PC-3 (cell line): Measurements from ENCODE around the gene GIPC2. TPM values are rescaled to one million over a fixed set of nuclear protein-coding genes. Genes with fewer than 3 reads are reported as not detected.

Source experiments
- ATAC-seq: fragments of 200-7000 bp; cut with Tn5 transposase; 2 replicates; pipeline ENCODE4 v1.9.1; 2020; ENCODE audit warnings: mild to moderate bottlenecking, moderate library complexity
- BruUV-seq: library from RNA; stranded (reverse); fragments of 400-500 nt; replicated peaks from 2 replicates; lab custom pipeline; 2021; lab: Mats Ljungman, UMichigan
- CTCF ChIA-PET: fragments of 300-600 bp; sonication (Branson Sonifier 250); formaldehyde crosslinking; loops from one replicate; lab custom pipeline; 2022; ENCODE audit warnings: antibody characterized with exemption; lab: Charles Lee
- POLR2A ChIA-PET: fragments of 300-600 bp; sonication (Branson Sonifier 250); formaldehyde crosslinking; loops from one replicate; lab custom pipeline; 2022; ENCODE audit warnings: antibody characterized with exemption; ENCODE audit not compliant: unreplicated experiment; lab: Charles Lee
- DNase-seq: peaks from one replicate; pipeline ENCODE4 v3.0.0-alpha.2; 2015
- H2AFZ ChIP-seq: fragments of 300-600 bp; sonication (generic); 2 replicates; pipeline ENCODE4 v1.6.0; 2016; ENCODE audit warnings: antibody characterized with exemption, low read length
- H3F3A ChIP-seq: fragments of 300-600 bp; sonication (generic); one replicate; pipeline ENCODE4 v1.6.0; 2017; ENCODE audit warnings: antibody characterized with exemption, low read length, control low read depth, mild to moderate bottlenecking; ENCODE audit not compliant: unreplicated experiment
- H3K27ac ChIP-seq: fragments of 300-600 bp; sonication (generic); 2 replicates; pipeline ENCODE4 v1.5.1; 2016; ENCODE audit warnings: mild to moderate bottlenecking, low read length
- H3K27me3 ChIP-seq: fragments of 300-600 bp; sonication (generic); 2 replicates; pipeline ENCODE4 v1.6.1; 2016; ENCODE audit warnings: low read length, mixed read lengths
- H3K36me3 ChIP-seq: fragments of 300-600 bp; sonication (generic); 2 replicates; pipeline ENCODE4 v1.6.1; 2016; ENCODE audit warnings: low read depth, mixed run types, low read length, mixed read lengths
- H3K4me1 ChIP-seq: fragments of 300-600 bp; sonication (generic); 2 replicates; pipeline ENCODE4 v1.5.1; 2016; ENCODE audit warnings: low read length; ENCODE audit not compliant: insufficient read depth
- H3K4me2 ChIP-seq: fragments of 300-600 bp; sonication (generic); 2 replicates; pipeline ENCODE4 v1.6.0; 2016; ENCODE audit warnings: low read length
- H3K4me3 ChIP-seq: fragments of 300-600 bp; sonication (generic); 2 replicates; pipeline ENCODE4 v1.5.1; 2016; ENCODE audit warnings: mild to moderate bottlenecking, low read length, mixed read lengths
- H3K79me2 ChIP-seq: fragments of 300-600 bp; sonication (generic); 2 replicates; pipeline ENCODE4 v1.6.1; 2017; ENCODE audit warnings: low read length, mixed read lengths
- H3K9ac ChIP-seq: fragments of 300-600 bp; sonication (generic); 2 replicates; pipeline ENCODE4 v1.6.0; 2016; ENCODE audit warnings: mild to moderate bottlenecking, low read length
- H3K9me2 ChIP-seq: fragments of 300-600 bp; sonication (generic); replicated peaks from 2 replicates; pipeline ENCODE4 v1.6.1; 2016; ENCODE audit warnings: mixed run types, low read length, mixed read lengths
- H3K9me3 ChIP-seq: fragments of 300-600 bp; sonication (generic); 2 replicates; pipeline ENCODE4 v1.6.1; 2016; ENCODE audit warnings: low read length, mixed read lengths
- H4K20me1 ChIP-seq: fragments of 300-600 bp; sonication (generic); 2 replicates; pipeline ENCODE4 v1.6.1; 2016; ENCODE audit warnings: low read length, mixed read lengths
- EZH2 ChIP-seq: fragments of 300-600 bp; sonication (generic); IDR thresholded peaks from one replicate; pipeline ENCODE4 v1.6.1; 2017; ENCODE audit warnings: antibody characterized with exemption, mild to moderate bottlenecking, low read length; ENCODE audit not compliant: unreplicated experiment
- EZH2phosphoT487 ChIP-seq: fragments of 300-600 bp; sonication (generic); IDR thresholded peaks from 2 replicates; pipeline ENCODE4 v1.6.1; 2018; ENCODE audit warnings: mild to moderate bottlenecking, antibody characterized with exemption, low read length, borderline replicate concordance
- intact Hi-C: fragments of 100-400 bp; cut with micrococcal nuclease; formaldehyde crosslinking; loops from 2 replicates; pipeline ENCODE4 v1.9.0; 2023
- total RNA-seq: library from RNA; depleted of rRNA; stranded (reverse); fragments of >200 nt; gene quantifications from 2 replicates; pipeline ENCODE4 v1.2.3, GENCODE V29; 2014
- TF ChIP-seq, protein P1 (sequence below): fragments of 300-600 bp; sonication (generic); conservative IDR thresholded peaks from 2 replicates; pipeline ENCODE4 v1.5.1; 2017; ENCODE audit warnings: antibody characterized with exemption, low read depth, mild to moderate bottlenecking, low read length

GIPC2 gene
- total RNA-seq, 1 experiment from 2014 or later: not detected

DNA sequence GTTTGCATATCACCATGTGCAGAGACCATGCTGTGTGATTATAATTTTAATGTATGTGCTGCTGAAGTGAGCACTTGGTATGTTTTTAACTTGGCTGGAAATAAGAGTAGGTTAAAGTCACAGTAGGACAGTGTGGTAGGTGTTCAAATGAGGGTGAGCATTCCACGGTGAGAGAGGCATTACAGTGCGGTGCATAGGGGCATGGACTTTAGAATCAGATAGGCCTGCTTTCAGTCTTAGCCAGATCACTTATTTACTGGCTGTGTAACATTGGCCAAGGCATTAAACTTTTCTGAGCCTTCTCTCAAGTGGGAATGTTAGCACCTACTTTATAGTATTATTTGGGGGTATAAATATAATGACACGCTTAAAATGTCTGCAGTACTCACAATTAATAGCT is 43.2 kb downstream of the GIPC2 start:
- Histone ChIP-seq H3K79me2 (no peaks in the 10 kb centered on the region), H3K9me2 (no peaks in the 10 kb centered on the region), H3K4me2 (no peak overlapping the region), H3K4me3 (no peak overlapping the region), H3K27ac (no peak overlapping the region), H4K20me1 (no peaks in the 10 kb centered on the region), H3F3A (no peaks in the 10 kb centered on the region), H2AFZ (no peak overlapping the region), H3K9me3 (peaks cover 9% of the 10 kb centered on the region; the same call in 1 of the 2 replicates), H3K4me1 (peaks cover 20% of the 10 kb centered on the region), H3K9ac (no peak overlapping the region), H3K36me3 (no peaks in the 10 kb centered on the region), H3K27me3 (no peaks in the 10 kb centered on the region)
- ChIA-PET POLR2A (interaction anchor here (0.6 kb wide), 1 partner anchor 18 kb away, joined by 6 read pairs; no protein-coding TSS in a partner anchor), CTCF (no interaction called here)
- ATAC-seq (peak; percentile 11; the same call in 1 of the 2 replicates), DNase-seq (no peak)
- intact Hi-C loops: no loop called here
- BruUV-seq: no TSS peak
- TF ChIP-seq EZH2: no peak
- TF ChIP-seq, protein P1, sequence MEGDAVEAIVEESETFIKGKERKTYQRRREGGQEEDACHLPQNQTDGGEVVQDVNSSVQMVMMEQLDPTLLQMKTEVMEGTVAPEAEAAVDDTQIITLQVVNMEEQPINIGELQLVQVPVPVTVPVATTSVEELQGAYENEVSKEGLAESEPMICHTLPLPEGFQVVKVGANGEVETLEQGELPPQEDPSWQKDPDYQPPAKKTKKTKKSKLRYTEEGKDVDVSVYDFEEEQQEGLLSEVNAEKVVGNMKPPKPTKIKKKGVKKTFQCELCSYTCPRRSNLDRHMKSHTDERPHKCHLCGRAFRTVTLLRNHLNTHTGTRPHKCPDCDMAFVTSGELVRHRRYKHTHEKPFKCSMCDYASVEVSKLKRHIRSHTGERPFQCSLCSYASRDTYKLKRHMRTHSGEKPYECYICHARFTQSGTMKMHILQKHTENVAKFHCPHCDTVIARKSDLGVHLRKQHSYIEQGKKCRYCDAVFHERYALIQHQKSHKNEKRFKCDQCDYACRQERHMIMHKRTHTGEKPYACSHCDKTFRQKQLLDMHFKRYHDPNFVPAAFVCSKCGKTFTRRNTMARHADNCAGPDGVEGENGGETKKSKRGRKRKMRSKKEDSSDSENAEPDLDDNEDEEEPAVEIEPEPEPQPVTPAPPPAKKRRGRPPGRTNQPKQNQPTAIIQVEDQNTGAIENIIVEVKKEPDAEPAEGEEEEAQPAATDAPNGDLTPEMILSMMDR: no peak
- no peak for TF ChIP-seq EZH2phosphoT487

DNA sequence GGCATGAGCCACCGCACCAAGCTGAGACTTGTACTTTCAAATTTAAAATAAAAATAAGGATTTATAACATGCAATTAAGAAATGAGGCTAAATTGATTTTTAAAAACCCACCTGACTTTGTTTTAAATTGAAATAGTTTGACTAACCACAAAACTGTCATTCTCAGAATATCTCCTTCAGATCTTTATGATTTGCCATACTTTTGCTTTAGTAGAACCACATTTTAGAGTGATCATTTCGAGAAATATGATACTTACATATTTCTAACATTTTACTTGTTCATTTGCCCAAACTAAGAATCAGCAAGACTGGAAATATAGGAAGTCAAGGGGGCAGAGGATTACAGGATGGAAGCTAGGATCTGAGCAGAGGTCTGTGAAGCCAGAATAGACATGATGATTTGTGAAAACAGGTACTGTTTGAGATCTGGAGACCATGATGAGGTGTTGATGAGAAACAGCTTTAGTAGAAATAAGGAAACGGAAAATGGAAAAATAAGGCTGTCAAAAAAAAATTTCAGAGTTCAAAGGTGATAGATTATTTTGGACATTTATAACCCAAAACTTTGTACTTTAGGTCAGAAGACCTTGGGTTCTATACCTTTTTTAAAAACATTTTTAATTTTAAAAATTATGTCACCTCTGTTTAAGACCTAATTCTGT is 44.8 kb downstream of the GIPC2 start:
- peaks cover 20% of the 10 kb centered on the region for H3K4me1 ChIP-seq
- H3K9ac ChIP-seq: no peak overlapping the region
- no peak overlapping the region for H3K4me3 ChIP-seq
- H3K4me2 ChIP-seq: no peak overlapping the region
- no peaks in the 10 kb centered on the region for H3K9me2 ChIP-seq
- intact Hi-C loops: no loop called here
- DNase-seq: no peak
- H3K27me3 ChIP-seq: no peaks in the 10 kb centered on the region
- H3K79me2 ChIP-seq: no peaks in the 10 kb centered on the region
- H4K20me1 ChIP-seq: no peaks in the 10 kb centered on the region
- H3K27ac ChIP-seq: no peak overlapping the region
- no peaks in the 10 kb centered on the region for H3K36me3 ChIP-seq
- POLR2A ChIA-PET: interaction anchor here (0.7 to 0.8 kb wide), 2 partner anchors 86 to 87 kb away, joined by 3 read pairs; partner anchors contain the start of gene DNAJB4
- H3F3A ChIP-seq: no peaks in the 10 kb centered on the region
- no TSS peak for BruUV-seq
- no peak for ATAC-seq
- H2AFZ ChIP-seq: no peak overlapping the region
- H3K9me3 ChIP-seq: peaks cover 9% of the 10 kb centered on the region; the same call in 1 of the 2 replicates
- TF ChIP-seq EZH2: no peak
- TF ChIP-seq, protein P1: no peak
- TF ChIP-seq EZH2phosphoT487: no peak
- CTCF ChIA-PET: no interaction called here

DNA sequence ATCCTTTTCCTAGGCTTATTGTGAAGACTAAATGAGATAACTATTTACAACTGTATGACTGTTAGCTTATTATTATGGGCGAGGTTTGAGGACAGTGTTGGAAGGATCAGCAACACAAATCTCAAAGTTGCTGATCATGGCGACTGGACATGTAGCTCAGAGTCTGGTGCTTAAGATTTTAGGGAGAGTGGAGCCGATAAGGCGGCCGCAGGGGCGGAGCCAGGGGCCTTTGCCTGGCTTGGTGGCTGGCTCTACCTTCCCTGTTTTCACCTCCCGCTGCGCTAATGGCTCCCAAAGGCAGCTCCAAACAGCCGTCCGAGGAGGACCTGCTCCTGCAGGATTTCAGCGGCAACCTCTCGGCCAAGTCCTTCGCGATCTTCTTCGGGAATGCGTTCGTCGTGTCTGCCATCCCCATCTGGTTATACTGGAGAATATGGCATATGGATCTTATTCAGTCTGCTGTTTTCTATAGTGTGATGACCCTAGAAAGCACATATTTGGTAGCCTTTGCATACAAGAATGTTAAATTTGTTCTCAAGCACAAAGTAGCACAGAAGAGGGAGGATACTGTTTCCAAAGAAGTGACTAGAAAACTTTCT is 45.5 kb downstream of the GIPC2 start:
- DNase-seq (no peak), ATAC-seq (no peak)
- Histone ChIP-seq H3K27me3 (no peaks in the 10 kb centered on the region), H3K4me3 (no peak overlapping the region), H3F3A (no peaks in the 10 kb centered on the region), H3K9me3 (peaks cover 6% of the 10 kb centered on the region; the same call in 1 of the 2 replicates), H3K36me3 (no peaks in the 10 kb centered on the region), H2AFZ (no peak overlapping the region), H3K79me2 (no peaks in the 10 kb centered on the region), H3K4me1 (peaks cover 20% of the 10 kb centered on the region), H3K27ac (no peak overlapping the region), H4K20me1 (no peaks in the 10 kb centered on the region), H3K9ac (no peak overlapping the region), H3K4me2 (no peak overlapping the region), H3K9me2 (no peaks in the 10 kb centered on the region)
- TF ChIP-seq, protein P1: no peak
- TF ChIP-seq EZH2: no peak
- BruUV-seq: no TSS peak
- CTCF ChIA-PET: no interaction called here
- intact Hi-C loops: no loop called here
- POLR2A ChIA-PET: interaction anchor here (0.7 to 0.8 kb wide), 2 partner anchors 87 to 88 kb away, joined by 3 read pairs; partner anchors contain the start of gene DNAJB4
